Adrenal gland (tissue), 5 donors: ENCODE results near the gene NPAS3.

ENCODE experiments used
- POLR2A ChIP-seq, 2 donors: fragments of 450-650 bp; IDR thresholded peaks; one replicate each; pipeline ENCODE4 v1.6.1; 2017; ENCODE audit warnings: antibody characterized with exemption in 2 of 2, mild to moderate bottlenecking in 2 of 2, moderate library complexity in 1 of 2
- TF ChIP-seq, protein P1 (sequence below), 6 experiments: fragments of 450-650 bp in 4 of 6; fragments of 200-600 bp in 2 of 6; sonication (generic) in 1 of 6; IDR thresholded peaks; 1 replicate in 5 of 6; 2 replicates in 1 of 6; pipeline versions ENCODE4 v1.5.1 to v1.8.0; 2016 to 2021; ENCODE audit warnings: antibody characterized with exemption in 6 of 6, mild to moderate bottlenecking in 2 of 6, moderate library complexity in 1 of 6
- donor health status: DM: no; HTN: no; CAD: no.

DNA sequence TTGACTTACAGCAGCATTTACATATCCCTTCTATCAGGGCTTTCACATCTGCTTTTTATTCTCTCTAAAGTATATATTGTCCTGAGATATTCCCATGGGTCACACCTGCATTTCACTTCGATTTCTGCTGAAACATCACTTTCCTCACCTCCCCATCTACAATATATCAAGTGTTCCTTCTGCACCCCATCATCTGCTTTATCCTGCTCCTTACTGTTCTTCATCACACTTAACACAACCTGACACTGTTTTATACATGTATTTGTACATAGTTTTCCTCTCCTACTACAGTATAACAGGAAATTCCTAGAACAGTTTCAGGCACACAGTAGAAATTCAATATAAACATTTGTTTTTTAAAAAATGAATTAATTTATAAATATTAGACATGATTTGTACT lies 809.1 kb downstream of the NPAS3 start:
- TF ChIP-seq, protein P1, sequence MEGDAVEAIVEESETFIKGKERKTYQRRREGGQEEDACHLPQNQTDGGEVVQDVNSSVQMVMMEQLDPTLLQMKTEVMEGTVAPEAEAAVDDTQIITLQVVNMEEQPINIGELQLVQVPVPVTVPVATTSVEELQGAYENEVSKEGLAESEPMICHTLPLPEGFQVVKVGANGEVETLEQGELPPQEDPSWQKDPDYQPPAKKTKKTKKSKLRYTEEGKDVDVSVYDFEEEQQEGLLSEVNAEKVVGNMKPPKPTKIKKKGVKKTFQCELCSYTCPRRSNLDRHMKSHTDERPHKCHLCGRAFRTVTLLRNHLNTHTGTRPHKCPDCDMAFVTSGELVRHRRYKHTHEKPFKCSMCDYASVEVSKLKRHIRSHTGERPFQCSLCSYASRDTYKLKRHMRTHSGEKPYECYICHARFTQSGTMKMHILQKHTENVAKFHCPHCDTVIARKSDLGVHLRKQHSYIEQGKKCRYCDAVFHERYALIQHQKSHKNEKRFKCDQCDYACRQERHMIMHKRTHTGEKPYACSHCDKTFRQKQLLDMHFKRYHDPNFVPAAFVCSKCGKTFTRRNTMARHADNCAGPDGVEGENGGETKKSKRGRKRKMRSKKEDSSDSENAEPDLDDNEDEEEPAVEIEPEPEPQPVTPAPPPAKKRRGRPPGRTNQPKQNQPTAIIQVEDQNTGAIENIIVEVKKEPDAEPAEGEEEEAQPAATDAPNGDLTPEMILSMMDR (IDR thresholded peaks at IDR 0.05) = no peak
- TF ChIP-seq POLR2A (IDR thresholded peaks at IDR 0.05) = no peak
